C1 segment of cervical spinal cord (tissue), 14 donors: ENCODE data around the gene DNAJC5.
"Not testable (repeated sequence)": the region's sequence is repeated elsewhere in the genome, so short reads cannot be mapped to it uniquely, and the experiment has no call there.

Experiments
- DNase-seq, 14 donors: peaks; one replicate each; lab custom pipeline; 2025; lab: John Stamatoyannopoulos, UW

Gene DNAJC5

GRCh38 chr20:63861365-63861934 lies 33.5 kb upstream of the DNAJC5 start, which contains the start of gene ABHD16B:
TSS of gene ABHD16B (plus strand) at chr20:63861498. CDS start at chr20:63861541, 43 bp downstream.
- DNase-seq, result no peak

GRCh38 chr20:63861981-63862901 lies 32.7 kb upstream of the DNAJC5 start:
- no peak for DNase-seq

GRCh38 chr20:63863021-63863797 lies 31.7 kb upstream of the DNAJC5 start:
- no peak for DNase-seq

- DNase-seq, result peak in 12 of 14 donors; percentile 21 to 81 (median 57)
Measured at GRCh38 chr20:63863798-63864544, 31.0 kb upstream of the DNAJC5 start.

GRCh38 chr20:63864545-63864977 lies 30.4 kb upstream of the DNAJC5 start:
- no peak for DNase-seq

GRCh38 chr20:63864978-63865640 lies 29.8 kb upstream of the DNAJC5 start, which contains the start of gene TPD52L2:
TSS of gene TPD52L2 (plus strand) at chr20:63865270. CDS start at chr20:63865366, 96 bp downstream.
- DNase-seq, result peak; percentile 84 to 100 (median 96)

- DNase-seq, result not testable (repeated sequence)
Measured at GRCh38 chr20:63867042-63867441, 27.9 kb upstream of the DNAJC5 start.

- no peak for DNase-seq
Measured at GRCh38 chr20:63868264-63868663, 26.7 kb upstream of the DNAJC5 start.

GRCh38 chr20:63873477-63873971 lies 21.4 kb upstream of the DNAJC5 start:
- DNase-seq, result peak in 3 of 14 donors; percentile 2 to 31 (median 11)

- not testable (repeated sequence) for DNase-seq
Measured at GRCh38 chr20:63874241-63874640, 20.7 kb upstream of the DNAJC5 start.

- no peak for DNase-seq
Measured at GRCh38 chr20:63876489-63877036, 18.4 kb upstream of the DNAJC5 start.

GRCh38 chr20:63877755-63878470 lies 17.0 kb upstream of the DNAJC5 start:
- no peak for DNase-seq

GRCh38 chr20:63878899-63879663 lies 15.8 kb upstream of the DNAJC5 start:
- no peak for DNase-seq

GRCh38 chr20:63880901-63881300 lies 14.0 kb upstream of the DNAJC5 start:
- DNase-seq, result not testable (repeated sequence)

GRCh38 chr20:63881451-63882226 lies 13.3 kb upstream of the DNAJC5 start:
- DNase-seq, result no peak

- DNase-seq, result peak in 1 of 14 donors; percentile 5
Measured at GRCh38 chr20:63882257-63883200, 12.4 kb upstream of the DNAJC5 start.

GRCh38 chr20:63883201-63883593 lies 11.7 kb upstream of the DNAJC5 start:
- DNase-seq, result peak in 2 of 14 donors; percentile 10 to 19
